Activated naive CD8-positive, alpha-beta T cell (primary cell): ENCODE measurements around the gene DNAAF8.

Experiments used
- H3K27ac Mint-ChIP-seq: one replicate; pipeline ENCODE4 v1.8.0; 2021; ENCODE audit warnings: mixed read lengths
- H3K27me3 Mint-ChIP-seq: one replicate; pipeline ENCODE4 v1.8.0; 2021; ENCODE audit warnings: mixed read lengths
- H3K36me3 Mint-ChIP-seq: one replicate; pipeline ENCODE4 v1.8.0; 2021; ENCODE audit warnings: mixed read lengths
- H3K4me1 Mint-ChIP-seq: one replicate; pipeline ENCODE4 v1.8.0; 2021; ENCODE audit warnings: low read depth, mixed read lengths
- H3K4me3 Mint-ChIP-seq: one replicate; pipeline ENCODE4 v1.8.0; 2021; ENCODE audit warnings: mild to moderate bottlenecking, mixed read lengths
- H3K9me3 Mint-ChIP-seq: one replicate; pipeline ENCODE4 v1.8.0; 2021; ENCODE audit warnings: low read depth, mixed read lengths

Gene DNAAF8

GRCh38 chr16:4748682-4749411 lies 14.5 kb downstream of the DNAAF8 start:
- Mint-ChIP-seq H3K9me3 (no peaks in the 10 kb centered on the region), H3K4me3 (peak overlapping the region; percentile 40), H3K4me1 (peaks cover 30% of the 10 kb centered on the region), H3K36me3 (no peaks in the 10 kb centered on the region), H3K27me3 (no peaks in the 10 kb centered on the region), H3K27ac (peak overlapping the region; percentile 78)

DNA sequence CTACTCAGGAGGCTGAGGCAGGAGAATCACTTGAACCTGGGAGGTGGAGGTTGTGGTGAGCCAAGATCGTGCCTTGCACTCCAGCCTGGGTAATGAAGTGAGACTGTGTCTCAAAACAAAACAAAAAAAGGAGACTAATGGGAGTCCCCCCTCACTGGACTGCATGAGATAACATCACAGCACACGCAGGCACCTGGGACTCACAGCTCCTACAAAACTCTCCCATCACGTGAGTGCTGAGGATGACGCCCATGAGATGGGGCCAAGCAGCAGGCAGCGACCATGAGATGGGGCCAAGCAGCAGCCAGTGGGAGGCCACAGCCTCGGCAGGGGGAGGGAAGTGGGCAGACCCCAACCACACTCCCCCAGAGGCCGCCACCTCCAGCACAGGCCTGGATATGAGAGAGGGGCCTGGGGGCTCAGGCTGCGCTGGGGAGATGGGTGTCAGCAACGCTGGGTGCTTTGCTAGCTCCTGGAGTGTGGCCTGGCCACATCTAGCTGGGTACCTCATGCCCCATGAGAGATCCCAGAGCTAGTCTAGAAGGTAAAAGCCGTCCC lies 15.4 kb downstream of the DNAAF8 start:
- H3K27ac Mint-ChIP-seq = no peak overlapping the region
- no peaks in the 10 kb centered on the region for H3K9me3 Mint-ChIP-seq
- H3K4me1 Mint-ChIP-seq = peaks cover 30% of the 10 kb centered on the region
- H3K36me3 Mint-ChIP-seq = peaks cover under 1% of the 10 kb centered on the region
- no peaks in the 10 kb centered on the region for H3K27me3 Mint-ChIP-seq
- no peak overlapping the region for H3K4me3 Mint-ChIP-seq

GRCh38 chr16:4750896-4751295 lies 16.6 kb downstream of the DNAAF8 start:
- Mint-ChIP-seq H3K4me3 (no peak overlapping the region), H3K36me3 (peaks cover 7% of the 10 kb centered on the region), H3K27me3 (no peaks in the 10 kb centered on the region), H3K27ac (no peak overlapping the region), H3K4me1 (peaks cover 29% of the 10 kb centered on the region), H3K9me3 (no peaks in the 10 kb centered on the region)

DNA sequence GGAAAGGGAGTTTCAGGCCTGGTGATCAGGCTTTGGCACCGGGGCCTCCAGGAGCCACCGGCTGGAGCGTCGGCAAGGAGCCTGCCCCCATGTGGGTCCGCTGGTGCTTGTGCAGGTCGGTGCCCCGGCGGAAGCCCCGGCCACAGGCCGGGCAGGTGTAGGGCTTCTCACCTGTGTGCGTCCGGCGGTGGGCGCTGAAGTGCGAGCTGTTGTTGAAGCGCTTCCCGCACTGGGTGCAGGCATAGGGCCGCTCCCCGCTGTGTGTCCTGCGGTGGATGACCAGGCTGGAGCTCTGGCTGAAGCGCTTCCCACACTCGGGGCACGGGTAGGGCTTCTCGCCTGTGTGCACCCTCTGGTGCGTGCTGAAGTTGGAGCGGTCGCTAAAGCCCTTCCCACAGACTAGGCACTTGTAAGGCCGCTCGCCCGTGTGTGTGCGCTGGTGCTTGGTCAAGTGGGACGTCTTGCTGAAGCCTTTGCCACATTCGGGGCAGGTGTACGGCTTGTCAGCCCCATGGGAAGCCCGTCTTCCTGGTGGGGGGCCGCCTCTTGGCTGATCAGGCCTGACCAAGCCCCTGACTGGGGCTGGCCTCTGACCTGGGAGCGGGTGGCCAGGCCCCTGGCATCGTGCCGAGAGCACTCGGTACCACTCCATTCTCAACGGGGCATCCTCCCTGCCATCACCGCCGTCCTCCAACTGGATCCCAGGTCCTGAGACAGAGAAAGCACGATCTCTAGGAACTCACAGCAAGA lies 18.2 kb downstream of the DNAAF8 start:
- Mint-ChIP-seq H3K4me1 (peaks cover 17% of the 10 kb centered on the region), H3K9me3 (no peaks in the 10 kb centered on the region), H3K27ac (no peak overlapping the region), H3K27me3 (no peaks in the 10 kb centered on the region), H3K36me3 (peaks cover 9% of the 10 kb centered on the region), H3K4me3 (no peak overlapping the region)

DNA sequence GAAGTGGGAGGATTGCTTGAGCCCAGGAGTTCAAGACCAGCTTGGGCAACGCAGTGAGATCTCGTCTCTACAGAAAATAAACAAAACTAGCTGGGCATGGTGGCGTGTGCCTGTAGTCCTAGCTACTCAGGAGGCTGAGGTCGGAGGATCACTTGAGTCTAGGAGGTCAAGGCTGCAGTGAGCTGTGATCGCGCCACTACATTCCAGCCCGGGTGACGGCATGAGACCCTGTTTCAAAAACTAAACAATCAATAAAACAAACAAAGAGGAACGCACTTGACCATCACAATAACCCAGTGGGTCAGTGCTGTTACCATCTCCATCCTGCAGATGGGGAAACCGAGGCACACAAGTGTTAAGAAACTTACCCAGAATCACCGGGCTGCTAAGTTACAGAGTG lies 18.9 kb downstream of the DNAAF8 start:
- peaks cover 9% of the 10 kb centered on the region for H3K36me3 Mint-ChIP-seq
- no peak overlapping the region for H3K27ac Mint-ChIP-seq
- no peaks in the 10 kb centered on the region for H3K9me3 Mint-ChIP-seq
- H3K4me3 Mint-ChIP-seq = no peak overlapping the region
- peaks cover 10% of the 10 kb centered on the region for H3K4me1 Mint-ChIP-seq
- no peaks in the 10 kb centered on the region for H3K27me3 Mint-ChIP-seq

DNA sequence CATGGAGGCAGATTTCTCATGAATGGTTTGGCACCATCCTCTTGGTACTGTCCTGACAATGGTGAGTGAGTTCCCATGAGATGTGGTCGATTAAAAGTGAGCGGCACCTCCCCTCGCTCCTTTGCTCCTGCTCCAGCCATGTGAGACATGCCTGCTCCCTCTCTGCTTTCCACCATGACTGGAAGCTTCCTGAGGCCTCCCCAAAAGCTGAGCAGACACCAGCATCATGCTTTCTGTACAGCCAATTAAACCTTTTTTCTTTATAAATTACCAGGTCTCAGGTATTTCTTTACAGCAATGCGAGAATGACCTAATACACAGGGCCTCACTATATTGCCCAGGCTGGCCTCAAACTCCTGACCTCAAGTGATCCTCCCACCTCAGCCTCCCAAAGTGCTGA lies 20.5 kb downstream of the DNAAF8 start:
- Mint-ChIP-seq H3K4me1 (no peaks in the 10 kb centered on the region), H3K36me3 (peaks cover 9% of the 10 kb centered on the region), H3K27me3 (no peaks in the 10 kb centered on the region), H3K9me3 (no peaks in the 10 kb centered on the region), H3K27ac (no peak overlapping the region), H3K4me3 (no peak overlapping the region)

GRCh38 chr16:4755687-4756086 lies 21.4 kb downstream of the DNAAF8 start:
- Mint-ChIP-seq H3K27me3 (no peaks in the 10 kb centered on the region), H3K27ac (no peak overlapping the region), H3K36me3 (peaks cover 9% of the 10 kb centered on the region), H3K4me3 (no peak overlapping the region), H3K9me3 (no peaks in the 10 kb centered on the region), H3K4me1 (no peaks in the 10 kb centered on the region)

DNA sequence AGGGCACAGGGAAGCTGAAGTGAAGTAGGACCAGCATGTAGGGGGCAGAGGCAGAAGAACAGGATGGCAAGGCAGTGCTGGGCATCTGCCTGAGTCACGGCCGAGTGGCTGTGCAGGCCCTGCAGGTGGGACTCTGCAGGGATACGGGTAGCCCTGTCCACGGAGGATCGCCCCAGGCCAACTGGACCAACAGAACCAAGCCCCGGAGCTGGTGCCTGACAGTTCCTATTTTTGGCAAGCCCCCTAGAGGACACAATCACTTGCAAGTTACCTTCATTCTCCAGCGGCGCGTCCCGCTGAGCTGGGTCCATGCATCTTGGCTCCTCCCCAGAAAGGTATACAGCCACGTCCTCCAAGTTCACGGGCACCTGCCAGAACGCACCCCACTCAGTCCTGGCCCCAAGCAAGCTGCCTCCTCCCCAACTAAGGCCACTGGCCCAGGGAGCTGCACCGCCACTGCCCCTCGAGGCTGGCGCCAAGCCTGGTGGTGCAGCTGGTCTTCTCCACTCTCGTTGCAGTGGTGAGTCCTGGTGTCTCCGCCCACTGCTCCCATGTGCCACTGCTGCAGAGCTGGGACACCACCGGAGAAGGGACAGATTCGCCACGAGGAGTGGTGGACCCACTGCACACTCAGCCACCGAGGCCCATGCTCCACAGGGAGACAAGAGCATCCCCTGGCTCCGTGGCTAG lies 26.0 kb downstream of the DNAAF8 start:
- H3K4me3 Mint-ChIP-seq = no peak overlapping the region
- peaks cover 6% of the 10 kb centered on the region for H3K36me3 Mint-ChIP-seq
- no peaks in the 10 kb centered on the region for H3K27me3 Mint-ChIP-seq
- no peaks in the 10 kb centered on the region for H3K9me3 Mint-ChIP-seq
- H3K4me1 Mint-ChIP-seq = peaks cover 6% of the 10 kb centered on the region
- no peak overlapping the region for H3K27ac Mint-ChIP-seq

DNA sequence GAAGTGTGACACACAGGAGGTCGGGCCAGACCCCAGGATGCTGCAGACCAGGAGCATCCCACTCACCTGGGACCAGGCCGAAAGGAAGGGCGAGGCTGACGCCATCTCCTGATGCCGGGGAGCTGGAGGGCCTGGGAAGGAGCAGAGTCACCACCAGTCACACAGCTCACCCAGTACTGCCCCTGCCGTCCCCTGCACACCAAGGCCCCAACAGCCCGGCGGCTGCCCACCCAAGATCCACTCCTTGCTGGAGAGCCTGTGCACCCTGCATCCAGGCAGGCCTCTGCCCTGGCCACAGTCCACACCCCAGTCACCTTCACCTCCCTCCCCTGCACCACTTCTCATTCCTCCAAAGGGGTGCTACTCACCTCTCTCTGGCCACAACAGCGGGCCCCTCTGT lies 27.9 kb downstream of the DNAAF8 start:
- Mint-ChIP-seq H3K4me1 (peaks cover 14% of the 10 kb centered on the region), H3K36me3 (no peaks in the 10 kb centered on the region), H3K9me3 (no peaks in the 10 kb centered on the region), H3K4me3 (no peak overlapping the region), H3K27me3 (no peaks in the 10 kb centered on the region), H3K27ac (no peak overlapping the region)

DNA sequence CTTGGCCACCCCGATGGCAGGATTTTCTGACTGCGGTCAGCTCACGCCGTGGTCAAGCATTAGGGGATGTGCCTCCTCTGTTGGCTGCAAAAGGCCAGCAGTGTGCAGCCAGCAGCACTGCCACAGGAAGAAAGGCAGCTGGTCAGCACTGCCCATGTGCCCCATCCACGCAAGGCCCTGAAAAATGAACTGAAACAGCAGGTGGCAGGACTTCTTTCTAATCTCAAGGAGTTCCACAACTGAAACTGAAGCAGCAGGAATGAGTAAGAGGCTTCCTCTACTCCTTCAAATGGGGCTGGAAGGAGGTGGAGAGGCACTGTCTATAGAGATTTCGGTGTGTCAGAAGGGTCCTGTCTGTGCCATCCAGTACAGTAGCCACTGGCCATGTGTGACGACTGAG lies 29.5 kb downstream of the DNAAF8 start:
- H3K4me1 Mint-ChIP-seq = peaks cover 25% of the 10 kb centered on the region
- no peak overlapping the region for H3K4me3 Mint-ChIP-seq
- H3K27ac Mint-ChIP-seq = no peak overlapping the region
- H3K27me3 Mint-ChIP-seq = no peaks in the 10 kb centered on the region
- H3K9me3 Mint-ChIP-seq = no peaks in the 10 kb centered on the region
- H3K36me3 Mint-ChIP-seq = no peaks in the 10 kb centered on the region

DNA sequence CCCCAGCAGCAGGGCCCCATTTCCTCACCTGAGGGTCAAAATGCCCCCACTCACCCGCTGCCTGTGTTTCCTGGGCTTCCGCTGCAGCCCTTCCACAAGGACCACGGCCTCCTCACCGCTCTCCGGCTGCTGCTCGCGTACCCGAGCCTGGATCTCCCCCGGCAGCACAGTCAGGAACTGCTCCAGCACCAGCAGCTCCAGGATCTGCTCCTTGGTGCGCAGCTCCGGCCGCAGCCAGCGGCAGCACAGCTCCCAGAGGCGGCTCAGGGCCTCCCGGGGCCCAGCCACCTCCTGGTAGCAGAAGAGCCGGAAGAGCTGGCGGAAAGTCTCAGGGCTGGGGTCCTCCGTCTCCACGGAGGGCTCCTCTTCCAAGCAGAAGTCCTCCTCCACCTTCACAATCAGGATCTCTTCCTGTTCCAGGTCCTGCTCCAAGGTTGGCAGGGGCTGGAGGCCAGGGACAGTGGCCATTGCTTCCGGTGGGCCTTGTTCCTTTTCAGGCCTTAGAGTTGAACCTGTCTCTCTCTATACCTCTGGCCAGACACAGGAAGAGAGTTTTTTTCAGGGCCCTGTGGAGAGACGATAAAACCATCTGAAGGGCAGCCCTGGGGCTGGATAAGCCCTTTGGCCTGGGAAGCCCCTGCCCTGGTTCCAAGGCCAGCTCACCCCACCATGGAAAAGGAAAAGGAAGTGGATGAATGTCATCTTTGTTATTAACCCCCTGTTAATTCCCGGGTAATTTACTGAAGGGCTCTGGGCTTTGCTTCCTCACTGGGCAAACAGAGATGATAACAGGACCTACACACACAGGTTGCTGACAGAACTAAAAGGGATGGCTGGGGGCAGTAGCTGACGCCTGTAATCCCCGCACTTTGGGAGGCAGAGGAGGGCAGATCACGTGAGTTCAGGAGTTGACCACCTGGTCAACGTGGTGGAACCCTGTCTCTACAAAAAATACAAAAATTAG lies 31.5 kb downstream of the DNAAF8 start:
- H3K27ac Mint-ChIP-seq = peak overlapping the region; percentile 82
- H3K36me3 Mint-ChIP-seq = no peaks in the 10 kb centered on the region
- H3K4me3 Mint-ChIP-seq = peak overlapping the region; percentile 87
- H3K27me3 Mint-ChIP-seq = no peaks in the 10 kb centered on the region
- peaks cover 26% of the 10 kb centered on the region for H3K4me1 Mint-ChIP-seq
- no peaks in the 10 kb centered on the region for H3K9me3 Mint-ChIP-seq

- H3K36me3 Mint-ChIP-seq = no peaks in the 10 kb centered on the region
- peak within 1 kb of the TSS; percentile 93 for H3K4me3 Mint-ChIP-seq
- no peaks in the 10 kb centered on the region for H3K9me3 Mint-ChIP-seq
- peaks cover 26% of the 10 kb centered on the region for H3K4me1 Mint-ChIP-seq
- H3K27ac Mint-ChIP-seq = peak within 1 kb of the TSS; percentile 87
- H3K27me3 Mint-ChIP-seq = no peaks in the 10 kb centered on the region
These were observed 32.7 kb downstream of the DNAAF8 start, which contains the start of gene ZNF500 for GRCh38 chr16:4766875-4767628. Gene ZNF500 (minus strand): TSS chr16:4767162. CDS start chr16:4765978, 1,184 bp downstream.

GRCh38 chr16:4767872-4768548 lies 33.7 kb downstream of the DNAAF8 start:
- no peaks in the 10 kb centered on the region for H3K9me3 Mint-ChIP-seq
- peaks cover 25% of the 10 kb centered on the region for H3K4me1 Mint-ChIP-seq
- H3K27ac Mint-ChIP-seq = peak overlapping the region; percentile 85
- no peaks in the 10 kb centered on the region for H3K27me3 Mint-ChIP-seq
- peak overlapping the region; percentile 93 for H3K4me3 Mint-ChIP-seq
- no peaks in the 10 kb centered on the region for H3K36me3 Mint-ChIP-seq
